WTC11 (cell line): Measurements from ENCODE around the gene ARHGEF25. TPM values are rescaled to one million over a fixed set of nuclear protein-coding genes. Genes with fewer than 3 reads are reported as not detected.

Source experiments
- ATAC-seq: fragments of 200-7000 bp; cut with Tn5 transposase; 2 replicates; pipeline ENCODE4 v1.10.0; 2021; ENCODE audit warnings: mild to moderate bottlenecking, moderate library complexity
- CTCF ChIA-PET: fragments of 300-600 bp; sonication (Branson Sonifier 250); formaldehyde crosslinking; loops from one replicate; lab custom pipeline; 2021; ENCODE audit warnings: antibody characterized with exemption; lab: Charles Lee
- POLR2A ChIA-PET: fragments of 350-600 bp; sonication (Branson Sonifier 250); formaldehyde crosslinking; loops from one replicate; lab custom pipeline; 2021; ENCODE audit warnings: antibody characterized with exemption; lab: Charles Lee
- DNase-seq: peaks from one replicate; pipeline ENCODE4 v3.0.0; 2021; ENCODE audit warnings: low spot score
- H3K27ac Mint-ChIP-seq: 2 replicates; pipeline ENCODE4 v1.8.0; 2021; ENCODE audit warnings: mixed read lengths
- H3K27me3 Mint-ChIP-seq: 2 replicates; pipeline ENCODE4 v1.8.0; 2021; ENCODE audit warnings: low read depth, mild to moderate bottlenecking, moderate library complexity, mixed read lengths
- H3K36me3 Mint-ChIP-seq: 2 replicates; pipeline ENCODE4 v1.8.0; 2021; ENCODE audit warnings: mixed read lengths
- H3K4me1 Mint-ChIP-seq: 2 replicates; pipeline ENCODE4 v1.8.0; 2022; ENCODE audit warnings: mixed read lengths
- H3K4me3 Mint-ChIP-seq: 2 replicates; pipeline ENCODE4 v1.8.0; 2021; ENCODE audit warnings: mild to moderate bottlenecking, moderate library complexity, mixed read lengths
- H3K9me3 Mint-ChIP-seq: 2 replicates; pipeline ENCODE4 v1.8.0; 2021; ENCODE audit warnings: mixed read lengths
- ESRRA ChIP-seq: sonication (generic); formaldehyde crosslinking; IDR thresholded peaks from 2 replicates; pipeline ENCODE4 v1.8.1; 2022; ENCODE audit warnings: mild to moderate bottlenecking, missing genetic modification reagents, borderline replicate concordance
- IRF2 ChIP-seq: sonication (generic); formaldehyde crosslinking; IDR thresholded peaks from 2 replicates; pipeline ENCODE4 v1.8.0; 2022; ENCODE audit warnings: low read depth, missing genetic modification reagents, borderline replicate concordance
- NR1H2 ChIP-seq: sonication (generic); formaldehyde crosslinking; IDR thresholded peaks from 2 replicates; pipeline ENCODE4 v1.9.0; 2021; ENCODE audit warnings: mild to moderate bottlenecking, moderate library complexity, missing genetic modification reagents
- NR3C1 ChIP-seq: sonication (generic); formaldehyde crosslinking; conservative IDR thresholded peaks from 2 replicates; pipeline ENCODE4 v1.8.1; 2023; ENCODE audit warnings: low read depth, mild to moderate bottlenecking, missing genetic modification reagents
- PRRX2 ChIP-seq: fragments of 250-450 bp; sonication (Bioruptor Pico); IDR thresholded peaks from 2 replicates; pipeline ENCODE4 v1.8.0; 2021; ENCODE audit warnings: mild to moderate bottlenecking
- RELA ChIP-seq: sonication (generic); formaldehyde crosslinking; IDR thresholded peaks from 2 replicates; pipeline ENCODE4 v1.8.1; 2022; ENCODE audit warnings: missing genetic modification reagents, mild to moderate bottlenecking, borderline replicate concordance
- SMAD4 ChIP-seq: sonication (generic); formaldehyde crosslinking; IDR thresholded peaks from 2 replicates; pipeline ENCODE4 v1.8.0; 2022; ENCODE audit warnings: mild to moderate bottlenecking, missing genetic modification reagents
- TCF7 ChIP-seq: sonication (generic); formaldehyde crosslinking; IDR thresholded peaks from 2 replicates; pipeline ENCODE4 v1.8.0; 2022; ENCODE audit warnings: mild to moderate bottlenecking, low read depth, missing genetic modification reagents, moderate library complexity
- total RNA-seq: library from RNA; stranded (reverse); gene quantifications from 3 replicates; pipeline ENCODE4 v1.2.3, GENCODE V29; 2021
- TF ChIP-seq, protein P1 (sequence below): sonication (generic); formaldehyde crosslinking; IDR thresholded peaks from 2 replicates; pipeline ENCODE4 v1.8.0; 2022; ENCODE audit warnings: mild to moderate bottlenecking, missing genetic modification reagents
- TF ChIP-seq, protein P2 (sequence below): sonication (generic); formaldehyde crosslinking; IDR thresholded peaks from 2 replicates; pipeline ENCODE4 v1.8.1; 2022; ENCODE audit warnings: low read depth, mild to moderate bottlenecking, moderate library complexity, missing genetic modification reagents, borderline replicate concordance
- TF ChIP-seq, protein P3 (sequence below): sonication (generic); formaldehyde crosslinking; IDR thresholded peaks from 2 replicates; pipeline ENCODE4 v1.8.0; 2022; ENCODE audit warnings: missing genetic modification reagents
- TF ChIP-seq, protein P4 (sequence below): sonication (generic); formaldehyde crosslinking; IDR thresholded peaks from 2 replicates; pipeline ENCODE4 v1.8.1; 2023; ENCODE audit warnings: mild to moderate bottlenecking, missing genetic modification reagents

Gene ARHGEF25
- total RNA-seq, 1 experiment from 2014 or later = 11.9 TPM

DNA sequence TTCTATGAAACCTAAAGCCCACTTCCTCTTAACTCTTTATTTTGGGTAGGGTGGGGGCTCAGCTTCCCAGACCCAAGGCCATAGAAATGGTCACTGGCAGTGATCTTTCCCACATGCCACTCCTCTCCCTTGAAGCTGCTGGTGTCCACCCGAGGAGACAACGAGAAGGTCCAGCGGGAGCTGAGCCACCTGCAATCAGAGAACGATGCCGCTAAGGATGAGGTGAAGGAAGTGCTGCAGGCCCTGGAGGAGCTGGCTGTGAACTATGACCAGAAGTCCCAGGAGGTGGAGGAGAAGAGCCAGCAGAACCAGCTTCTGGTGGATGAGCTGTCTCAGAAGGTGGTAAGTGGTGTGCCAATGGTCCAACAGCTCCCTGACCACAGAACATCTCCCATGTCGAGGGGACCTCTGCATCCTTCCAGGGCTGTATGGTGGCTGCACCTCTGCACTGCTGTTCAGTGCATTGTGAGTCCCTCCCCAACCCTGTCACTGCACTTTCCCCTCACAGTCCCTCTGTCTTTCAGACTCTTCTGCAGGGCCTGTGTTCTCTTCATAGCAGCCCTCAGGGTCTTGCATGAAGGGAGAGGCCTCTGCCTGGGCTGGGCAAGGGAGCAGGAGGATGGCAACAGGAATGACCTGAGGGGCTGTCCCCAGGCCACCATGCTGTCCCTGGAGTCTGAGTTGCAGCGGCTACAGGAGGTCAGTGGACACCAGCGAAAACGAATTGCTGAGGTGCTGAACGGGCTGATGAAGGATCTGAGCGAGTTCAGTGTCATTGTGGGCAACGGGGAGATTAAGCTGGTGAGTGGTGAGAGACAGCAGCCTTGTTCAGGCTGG, 39.1 kb upstream of the ARHGEF25 start:
- Mint-ChIP-seq H3K4me3 (no peak overlapping the region), H3K27ac (no peak overlapping the region), H3K27me3 (no peaks in the 10 kb centered on the region; the same call in 1 of the 2 replicates), H3K9me3 (no peaks in the 10 kb centered on the region), H3K36me3 (peaks cover 52% of the 10 kb centered on the region), H3K4me1 (no peaks in the 10 kb centered on the region)
- CTCF ChIA-PET = interaction anchor here (3.7 kb wide), 1 partner anchor 11 kb away, joined by 18 read pairs; no protein-coding TSS in a partner anchor
- POLR2A ChIA-PET = no interaction called here
- TF ChIP-seq, protein P1, sequence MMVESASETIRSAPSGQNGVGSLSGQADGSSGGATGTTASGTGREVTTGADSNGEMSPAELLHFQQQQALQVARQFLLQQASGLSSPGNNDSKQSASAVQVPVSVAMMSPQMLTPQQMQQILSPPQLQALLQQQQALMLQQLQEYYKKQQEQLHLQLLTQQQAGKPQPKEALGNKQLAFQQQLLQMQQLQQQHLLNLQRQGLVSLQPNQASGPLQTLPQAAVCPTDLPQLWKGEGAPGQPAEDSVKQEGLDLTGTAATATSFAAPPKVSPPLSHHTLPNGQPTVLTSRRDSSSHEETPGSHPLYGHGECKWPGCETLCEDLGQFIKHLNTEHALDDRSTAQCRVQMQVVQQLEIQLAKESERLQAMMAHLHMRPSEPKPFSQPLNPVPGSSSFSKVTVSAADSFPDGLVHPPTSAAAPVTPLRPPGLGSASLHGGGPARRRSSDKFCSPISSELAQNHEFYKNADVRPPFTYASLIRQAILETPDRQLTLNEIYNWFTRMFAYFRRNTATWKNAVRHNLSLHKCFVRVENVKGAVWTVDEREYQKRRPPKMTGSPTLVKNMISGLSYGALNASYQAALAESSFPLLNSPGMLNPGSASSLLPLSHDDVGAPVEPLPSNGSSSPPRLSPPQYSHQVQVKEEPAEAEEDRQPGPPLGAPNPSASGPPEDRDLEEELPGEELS (CRISPR knock-in tag) = no peak
- no peak for TF ChIP-seq ESRRA (CRISPR knock-in tag)
- no peak for ATAC-seq
- DNase-seq = no peak

DNA sequence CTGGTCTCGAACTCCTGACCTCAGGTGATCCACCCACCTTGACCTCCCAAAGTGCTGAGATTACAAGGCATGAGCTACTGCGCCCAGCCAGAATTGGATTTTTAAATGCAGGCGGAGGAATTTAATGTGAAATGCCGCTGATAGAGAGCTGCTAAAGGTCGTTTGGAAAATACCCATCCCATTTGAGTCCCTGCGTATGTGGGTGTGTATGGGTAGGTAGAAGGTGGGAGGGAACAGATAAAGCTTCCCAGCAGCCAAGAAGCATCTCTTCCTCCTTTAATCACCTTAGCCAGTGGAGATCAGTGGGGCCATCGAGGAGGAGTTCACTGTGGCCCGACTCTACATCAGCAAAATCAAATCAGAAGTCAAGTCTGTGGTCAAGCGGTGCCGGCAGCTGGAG, 36.4 kb upstream of the ARHGEF25 start:
- POLR2A ChIA-PET = no interaction called here
- Mint-ChIP-seq H3K36me3 (peaks cover 57% of the 10 kb centered on the region), H3K27ac (no peak overlapping the region), H3K9me3 (no peaks in the 10 kb centered on the region), H3K4me1 (no peaks in the 10 kb centered on the region), H3K27me3 (no peaks in the 10 kb centered on the region; the same call in 1 of the 2 replicates), H3K4me3 (no peak overlapping the region)
- no peak for DNase-seq
- no peak for ATAC-seq
- TF ChIP-seq, protein P2, sequence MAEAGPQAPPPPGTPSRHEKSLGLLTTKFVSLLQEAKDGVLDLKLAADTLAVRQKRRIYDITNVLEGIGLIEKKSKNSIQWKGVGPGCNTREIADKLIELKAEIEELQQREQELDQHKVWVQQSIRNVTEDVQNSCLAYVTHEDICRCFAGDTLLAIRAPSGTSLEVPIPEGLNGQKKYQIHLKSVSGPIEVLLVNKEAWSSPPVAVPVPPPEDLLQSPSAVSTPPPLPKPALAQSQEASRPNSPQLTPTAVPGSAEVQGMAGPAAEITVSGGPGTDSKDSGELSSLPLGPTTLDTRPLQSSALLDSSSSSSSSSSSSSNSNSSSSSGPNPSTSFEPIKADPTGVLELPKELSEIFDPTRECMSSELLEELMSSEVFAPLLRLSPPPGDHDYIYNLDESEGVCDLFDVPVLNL (CRISPR knock-in tag) = no peak
- no peak for TF ChIP-seq SMAD4 (CRISPR knock-in tag)
- TF ChIP-seq, protein P3, sequence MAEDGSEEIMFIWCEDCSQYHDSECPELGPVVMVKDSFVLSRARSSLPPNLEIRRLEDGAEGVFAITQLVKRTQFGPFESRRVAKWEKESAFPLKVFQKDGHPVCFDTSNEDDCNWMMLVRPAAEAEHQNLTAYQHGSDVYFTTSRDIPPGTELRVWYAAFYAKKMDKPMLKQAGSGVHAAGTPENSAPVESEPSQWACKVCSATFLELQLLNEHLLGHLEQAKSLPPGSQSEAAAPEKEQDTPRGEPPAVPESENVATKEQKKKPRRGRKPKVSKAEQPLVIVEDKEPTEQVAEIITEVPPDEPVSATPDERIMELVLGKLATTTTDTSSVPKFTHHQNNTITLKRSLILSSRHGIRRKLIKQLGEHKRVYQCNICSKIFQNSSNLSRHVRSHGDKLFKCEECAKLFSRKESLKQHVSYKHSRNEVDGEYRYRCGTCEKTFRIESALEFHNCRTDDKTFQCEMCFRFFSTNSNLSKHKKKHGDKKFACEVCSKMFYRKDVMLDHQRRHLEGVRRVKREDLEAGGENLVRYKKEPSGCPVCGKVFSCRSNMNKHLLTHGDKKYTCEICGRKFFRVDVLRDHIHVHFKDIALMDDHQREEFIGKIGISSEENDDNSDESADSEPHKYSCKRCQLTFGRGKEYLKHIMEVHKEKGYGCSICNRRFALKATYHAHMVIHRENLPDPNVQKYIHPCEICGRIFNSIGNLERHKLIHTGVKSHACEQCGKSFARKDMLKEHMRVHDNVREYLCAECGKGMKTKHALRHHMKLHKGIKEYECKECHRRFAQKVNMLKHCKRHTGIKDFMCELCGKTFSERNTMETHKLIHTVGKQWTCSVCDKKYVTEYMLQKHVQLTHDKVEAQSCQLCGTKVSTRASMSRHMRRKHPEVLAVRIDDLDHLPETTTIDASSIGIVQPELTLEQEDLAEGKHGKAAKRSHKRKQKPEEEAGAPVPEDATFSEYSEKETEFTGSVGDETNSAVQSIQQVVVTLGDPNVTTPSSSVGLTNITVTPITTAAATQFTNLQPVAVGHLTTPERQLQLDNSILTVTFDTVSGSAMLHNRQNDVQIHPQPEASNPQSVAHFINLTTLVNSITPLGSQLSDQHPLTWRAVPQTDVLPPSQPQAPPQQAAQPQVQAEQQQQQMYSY (CRISPR knock-in tag) = no peak
- TF ChIP-seq NR1H2 (CRISPR knock-in tag) = no peak
- no peak for TF ChIP-seq RELA
- TF ChIP-seq, protein P4, sequence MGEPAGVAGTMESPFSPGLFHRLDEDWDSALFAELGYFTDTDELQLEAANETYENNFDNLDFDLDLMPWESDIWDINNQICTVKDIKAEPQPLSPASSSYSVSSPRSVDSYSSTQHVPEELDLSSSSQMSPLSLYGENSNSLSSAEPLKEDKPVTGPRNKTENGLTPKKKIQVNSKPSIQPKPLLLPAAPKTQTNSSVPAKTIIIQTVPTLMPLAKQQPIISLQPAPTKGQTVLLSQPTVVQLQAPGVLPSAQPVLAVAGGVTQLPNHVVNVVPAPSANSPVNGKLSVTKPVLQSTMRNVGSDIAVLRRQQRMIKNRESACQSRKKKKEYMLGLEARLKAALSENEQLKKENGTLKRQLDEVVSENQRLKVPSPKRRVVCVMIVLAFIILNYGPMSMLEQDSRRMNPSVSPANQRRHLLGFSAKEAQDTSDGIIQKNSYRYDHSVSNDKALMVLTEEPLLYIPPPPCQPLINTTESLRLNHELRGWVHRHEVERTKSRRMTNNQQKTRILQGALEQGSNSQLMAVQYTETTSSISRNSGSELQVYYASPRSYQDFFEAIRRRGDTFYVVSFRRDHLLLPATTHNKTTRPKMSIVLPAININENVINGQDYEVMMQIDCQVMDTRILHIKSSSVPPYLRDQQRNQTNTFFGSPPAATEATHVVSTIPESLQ (CRISPR knock-in tag) = no peak
- TF ChIP-seq TCF7 (CRISPR knock-in tag) = no peak
- TF ChIP-seq PRRX2 (CRISPR knock-in tag) = no peak
- TF ChIP-seq IRF2 (CRISPR knock-in tag) = no peak
- TF ChIP-seq NR3C1 (CRISPR knock-in tag) = no peak
- CTCF ChIA-PET = interaction anchor here (1.5 to 2.6 kb wide), 2 partner anchors 9 to 58 kb away, joined by 6 to 8 read pairs; partner anchors contain the start of gene B4GALNT1
